ENCODE data around the gene UNC5A.
A peak's percentile ranks its signal among the peaks of the same experiment; 100 is the strongest.

DNA sequence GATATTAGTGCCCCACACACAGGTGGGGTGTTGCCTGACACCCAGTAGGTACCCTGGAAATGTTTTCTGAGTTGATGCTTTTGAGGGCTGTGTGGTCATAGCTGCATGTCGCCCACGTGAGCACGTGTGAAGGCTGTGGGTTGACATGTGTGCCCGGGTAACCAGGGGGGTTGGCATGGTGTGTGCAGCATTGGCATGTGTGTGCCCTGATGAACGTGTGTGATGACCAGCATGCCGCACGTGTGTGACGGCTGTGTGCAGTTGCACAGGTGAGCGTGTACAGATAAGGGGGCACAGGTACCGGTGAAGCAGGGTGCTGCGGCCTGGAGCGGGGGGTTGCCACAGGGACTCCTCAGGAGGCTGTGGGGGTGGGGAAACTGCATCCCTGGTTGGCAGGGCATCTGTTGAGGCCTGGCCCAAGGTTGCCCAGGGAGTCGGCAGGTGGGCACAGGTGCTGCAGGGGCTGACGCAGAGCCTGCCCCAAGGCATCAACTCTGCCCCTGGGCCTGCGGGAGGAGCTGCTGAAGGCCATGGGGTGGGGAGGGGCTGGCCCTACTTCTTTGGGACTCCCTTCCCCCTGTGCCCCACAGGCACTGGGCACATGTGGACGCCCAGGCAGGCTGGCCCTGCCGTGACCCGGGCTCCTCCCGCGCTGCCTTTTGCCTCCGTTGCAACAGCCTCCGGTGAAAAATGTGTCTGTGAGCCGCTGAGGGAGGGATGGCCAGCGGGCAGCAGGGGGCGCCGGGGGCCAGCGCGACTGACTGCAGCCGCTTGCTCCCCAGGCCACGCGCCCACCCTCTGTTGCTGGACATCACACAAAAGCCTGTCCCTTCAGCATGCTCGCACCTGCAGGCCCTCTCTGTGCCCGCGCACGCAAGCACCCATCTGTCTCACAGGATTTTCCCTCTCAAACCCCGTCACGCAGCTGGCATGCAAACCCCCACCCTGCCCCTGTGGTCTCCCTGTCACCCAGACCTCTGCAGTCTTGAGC lies 2.2 kb downstream of the UNC5A start:
- TF ChIP-seq CTCF (conservative IDR thresholded peaks at IDR 0.05) (peak; percentile 74), ZFX (IDR thresholded peaks at IDR 0.05) (no peak)

Measured in C4-2B (cell line).